ENCODE data around the gene SGCE. TPM values are rescaled to one million over a fixed set of nuclear protein-coding genes. Genes with fewer than 3 reads are reported as not detected.

The SGCE gene
- total RNA-seq, 1 experiment from 2014 or later, result 56.2 TPM

DNA sequence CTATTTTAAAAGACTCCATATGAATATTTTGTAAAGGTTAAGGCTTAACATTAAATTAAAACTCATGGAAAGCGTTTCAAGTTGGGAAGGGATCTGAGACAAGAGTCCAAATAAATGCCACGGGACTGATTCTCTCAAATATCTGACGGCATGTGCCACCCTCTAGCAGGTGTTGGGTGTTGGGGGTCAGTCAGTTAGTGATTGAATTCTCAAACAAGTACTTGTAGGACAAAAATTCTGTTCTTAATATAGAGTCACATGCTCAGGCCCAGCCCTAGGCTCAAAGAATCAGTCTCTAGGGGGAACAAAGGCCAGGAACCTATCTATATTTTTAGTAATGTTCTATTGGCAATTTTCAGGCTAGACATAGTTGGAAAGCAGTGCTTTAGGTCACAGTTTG lies 39.1 kb downstream of the SGCE start:
- no peak for DNase-seq
- no peak overlapping the region for H3K27ac Mint-ChIP-seq (ENCODE audit: unreplicated experiment)

DNA sequence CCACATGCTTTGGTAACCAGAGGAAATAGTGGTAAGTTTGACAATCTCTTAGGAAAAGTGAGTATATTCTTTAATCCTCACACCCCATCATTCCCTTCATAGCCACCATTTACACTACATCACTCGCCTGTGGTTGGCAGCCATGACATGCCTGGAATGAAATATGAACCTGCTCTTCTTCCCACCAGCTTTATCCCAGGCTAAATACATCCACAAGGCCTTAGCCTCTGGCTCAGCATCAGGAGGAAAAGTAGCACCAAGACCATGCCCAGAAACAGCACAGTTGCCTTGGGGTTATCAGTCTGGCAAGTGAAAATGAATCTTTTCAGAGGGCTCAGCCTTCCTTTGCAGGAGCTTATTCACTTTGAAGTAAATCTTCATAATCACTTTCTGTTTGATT lies 40.3 kb downstream of the SGCE start:
- BruUV-seq (replicated peaks), result no TSS peak
- Histone ChIP-seq H3K4me3 (ENCODE audit: low read depth, low read length) (no peak overlapping the region), H3K4me1 (no peaks in the 10 kb centered on the region), H3K9me3 (no peaks in the 10 kb centered on the region), H3K36me3 (ENCODE audit: control insufficient read depth, insufficient read depth, low read length) (no peaks in the 10 kb centered on the region), H3K27me3 (replicated peaks; ENCODE audit: control insufficient read depth, insufficient read depth, low read length) (no peaks in the 10 kb centered on the region)
- ChIA-PET POLR2A (no interaction called here), CTCF (interaction anchor here (0.6 kb wide), 1 partner anchor 182 kb away, joined by 3 read pairs; no protein-coding TSS in a partner anchor)
- no peak overlapping the region for H3K4me3 Mint-ChIP-seq (ENCODE audit: unreplicated experiment)
- DNase-seq, result no peak
- peaks cover 3% of the 10 kb centered on the region for H3K4me1 Mint-ChIP-seq (ENCODE audit: low read depth, unreplicated experiment)
- H3K27ac Mint-ChIP-seq (ENCODE audit: unreplicated experiment), result no peak overlapping the region
- TF ChIP-seq, protein P1, sequence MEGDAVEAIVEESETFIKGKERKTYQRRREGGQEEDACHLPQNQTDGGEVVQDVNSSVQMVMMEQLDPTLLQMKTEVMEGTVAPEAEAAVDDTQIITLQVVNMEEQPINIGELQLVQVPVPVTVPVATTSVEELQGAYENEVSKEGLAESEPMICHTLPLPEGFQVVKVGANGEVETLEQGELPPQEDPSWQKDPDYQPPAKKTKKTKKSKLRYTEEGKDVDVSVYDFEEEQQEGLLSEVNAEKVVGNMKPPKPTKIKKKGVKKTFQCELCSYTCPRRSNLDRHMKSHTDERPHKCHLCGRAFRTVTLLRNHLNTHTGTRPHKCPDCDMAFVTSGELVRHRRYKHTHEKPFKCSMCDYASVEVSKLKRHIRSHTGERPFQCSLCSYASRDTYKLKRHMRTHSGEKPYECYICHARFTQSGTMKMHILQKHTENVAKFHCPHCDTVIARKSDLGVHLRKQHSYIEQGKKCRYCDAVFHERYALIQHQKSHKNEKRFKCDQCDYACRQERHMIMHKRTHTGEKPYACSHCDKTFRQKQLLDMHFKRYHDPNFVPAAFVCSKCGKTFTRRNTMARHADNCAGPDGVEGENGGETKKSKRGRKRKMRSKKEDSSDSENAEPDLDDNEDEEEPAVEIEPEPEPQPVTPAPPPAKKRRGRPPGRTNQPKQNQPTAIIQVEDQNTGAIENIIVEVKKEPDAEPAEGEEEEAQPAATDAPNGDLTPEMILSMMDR (IDR thresholded peaks at IDR 0.05; ENCODE audit: insufficient read depth in 1 of 2, low read depth in 1 of 2, low read length in 1 of 2, severe bottlenecking in 1 of 2, unreplicated experiment in 1 of 2), result no peak
- intact Hi-C loops (cut with micrococcal nuclease; ENCODE audit: unreplicated experiment), result no loop called here
- no peaks in the 10 kb centered on the region for H3K9me3 Mint-ChIP-seq (ENCODE audit: unreplicated experiment)
- H3K27me3 Mint-ChIP-seq (ENCODE audit: insufficient read depth, unreplicated experiment), result no peaks in the 10 kb centered on the region
- H3K36me3 Mint-ChIP-seq (ENCODE audit: insufficient read depth, unreplicated experiment), result peaks cover 16% of the 10 kb centered on the region

More for the DNA sequence above, 39.1 kb downstream of the SGCE start:
- no peak overlapping the region for H3K4me3 Mint-ChIP-seq (ENCODE audit: unreplicated experiment)
- ChIA-PET POLR2A (no interaction called here), CTCF (no interaction called here)
- Histone ChIP-seq H3K4me3 (ENCODE audit: low read depth, low read length) (no peak overlapping the region), H3K36me3 (ENCODE audit: control insufficient read depth, insufficient read depth, low read length) (no peaks in the 10 kb centered on the region), H3K4me1 (no peaks in the 10 kb centered on the region), H3K27me3 (replicated peaks; ENCODE audit: control insufficient read depth, insufficient read depth, low read length) (no peaks in the 10 kb centered on the region), H3K9me3 (no peaks in the 10 kb centered on the region)
- BruUV-seq (replicated peaks), result no TSS peak
- intact Hi-C loops (cut with micrococcal nuclease; ENCODE audit: unreplicated experiment), result no loop called here
- H3K9me3 Mint-ChIP-seq (ENCODE audit: unreplicated experiment), result no peaks in the 10 kb centered on the region
- TF ChIP-seq, protein P1 (IDR thresholded peaks at IDR 0.05; ENCODE audit: insufficient read depth in 1 of 2, low read depth in 1 of 2, low read length in 1 of 2, severe bottlenecking in 1 of 2, unreplicated experiment in 1 of 2), result no peak
- peaks cover 16% of the 10 kb centered on the region for H3K36me3 Mint-ChIP-seq (ENCODE audit: insufficient read depth, unreplicated experiment)
- no peaks in the 10 kb centered on the region for H3K27me3 Mint-ChIP-seq (ENCODE audit: insufficient read depth, unreplicated experiment)
- peaks cover 9% of the 10 kb centered on the region for H3K4me1 Mint-ChIP-seq (ENCODE audit: low read depth, unreplicated experiment)

DNA sequence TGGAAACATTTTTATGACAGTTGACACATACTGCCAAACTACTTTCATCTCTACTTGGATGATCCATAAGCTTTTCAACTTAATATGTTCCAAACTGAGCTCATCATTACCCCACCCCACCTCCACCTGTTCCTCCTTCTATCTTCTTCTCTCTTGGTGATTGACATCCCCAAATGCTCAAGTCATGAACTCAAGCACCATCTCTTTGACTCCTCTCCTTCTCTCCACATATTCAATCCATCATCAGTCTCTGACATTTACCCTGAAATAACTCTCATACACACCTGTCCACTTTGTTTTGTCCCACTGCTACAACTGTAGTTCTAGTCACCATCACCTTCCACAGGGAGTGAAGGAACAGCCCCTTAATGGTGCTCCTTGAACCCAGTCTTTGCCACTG lies 43.3 kb downstream of the SGCE start:
- intact Hi-C loops (cut with micrococcal nuclease; ENCODE audit: unreplicated experiment), result no loop called here
- no peaks in the 10 kb centered on the region for H3K27me3 Mint-ChIP-seq (ENCODE audit: insufficient read depth, unreplicated experiment)
- TF ChIP-seq, protein P1 (IDR thresholded peaks at IDR 0.05; ENCODE audit: insufficient read depth in 1 of 2, low read depth in 1 of 2, low read length in 1 of 2, severe bottlenecking in 1 of 2, unreplicated experiment in 1 of 2), result no peak
- BruUV-seq (replicated peaks), result no TSS peak
- ChIA-PET POLR2A (no interaction called here), CTCF (no interaction called here)
- Histone ChIP-seq H3K4me3 (ENCODE audit: low read depth, low read length) (no peak overlapping the region), H3K9me3 (no peaks in the 10 kb centered on the region), H3K4me1 (no peaks in the 10 kb centered on the region), H3K27me3 (replicated peaks; ENCODE audit: control insufficient read depth, insufficient read depth, low read length) (no peaks in the 10 kb centered on the region), H3K36me3 (ENCODE audit: control insufficient read depth, insufficient read depth, low read length) (no peaks in the 10 kb centered on the region)
- no peak overlapping the region for H3K4me3 Mint-ChIP-seq (ENCODE audit: unreplicated experiment)
- H3K27ac Mint-ChIP-seq (ENCODE audit: unreplicated experiment), result no peak overlapping the region
- no peak for DNase-seq
- H3K4me1 Mint-ChIP-seq (ENCODE audit: low read depth, unreplicated experiment), result no peaks in the 10 kb centered on the region
- H3K36me3 Mint-ChIP-seq (ENCODE audit: insufficient read depth, unreplicated experiment), result peaks cover 11% of the 10 kb centered on the region
- H3K9me3 Mint-ChIP-seq (ENCODE audit: unreplicated experiment), result no peaks in the 10 kb centered on the region
